SH-SY5Y (cell line): ENCODE data around the gene KLF13.

Experiments
- GATA2 ChIP-seq: IDR thresholded peaks from 2 replicates; pipeline ENCODE4 v1.6.1; 2011; ENCODE audit warnings: mild to moderate bottlenecking, low read depth, low read length
- GATA3 ChIP-seq: IDR thresholded peaks from 2 replicates; pipeline ENCODE4 v1.6.1; 2011; ENCODE audit warnings: low read depth, mild to moderate bottlenecking, low read length, moderate library complexity

- TF ChIP-seq GATA2 (no peak), GATA3 (no peak)
These were observed 26.4 kb upstream of the KLF13 start for GRCh38 chr15:31300208-31300661.
